ENCODE measurements around the gene YES1.

GRCh38 chr18:816869-817268, 4.8 kb upstream of the YES1 start:
- TF ChIP-seq EZH2 (IDR thresholded peaks at IDR 0.05; ENCODE audit: borderline replicate concordance, low read length) (no peak), CTCF (IDR thresholded peaks at IDR 0.05; ENCODE audit: low read length) (no peak)
